Adrenal gland (tissue), 5 donors: ENCODE data around the gene COL20A1.

Experiments used
- CTCF ChIP-seq, 6 experiments: fragments of 450-650 bp in 4 of 6; fragments of 200-600 bp in 2 of 6; sonication (generic) in 1 of 6; IDR thresholded peaks; 1 replicate in 5 of 6; 2 replicates in 1 of 6; pipeline versions ENCODE4 v1.5.1 to v1.8.0; 2016 to 2021; ENCODE audit warnings: antibody characterized with exemption in 6 of 6, mild to moderate bottlenecking in 2 of 6, moderate library complexity in 1 of 6
- POLR2A ChIP-seq, 2 donors: fragments of 450-650 bp; IDR thresholded peaks; one replicate each; pipeline ENCODE4 v1.6.1; 2017; ENCODE audit warnings: antibody characterized with exemption in 2 of 2, mild to moderate bottlenecking in 2 of 2, moderate library complexity in 1 of 2
- donor health status: DM: no; HTN: no; CAD: no.

GRCh38 chr20:63307538-63308217, 14.7 kb downstream of the COL20A1 start:
- no peak for TF ChIP-seq CTCF (IDR thresholded peaks at IDR 0.05)
- no peak for TF ChIP-seq POLR2A (IDR thresholded peaks at IDR 0.05)
